B cell (primary cell): Measurements from ENCODE around the gene SPINK1. TPM values are rescaled to one million over a fixed set of nuclear protein-coding genes. Genes with fewer than 3 reads are reported as not detected.
"Not testable (repeated sequence)": the region's sequence is repeated elsewhere in the genome, so short reads cannot be mapped to it uniquely, and the experiment has no call there.

ENCODE experiments used
- ATAC-seq: fragments of 200-7000 bp; cut with Tn5 transposase; one replicate; pipeline ENCODE4 v1.10.0; 2021; ENCODE audit warnings: low read depth, mild to moderate bottlenecking, moderate number of reproducible peaks, moderate library complexity
- CTCF ChIA-PET: fragments of 350-600 bp; sonication (Branson Sonifier 250); formaldehyde crosslinking; loops from one replicate; lab custom pipeline; 2021; ENCODE audit warnings: antibody characterized with exemption, inconsistent platforms; lab: Charles Lee
- POLR2A ChIA-PET: fragments of 350-600 bp; sonication (Branson Sonifier 250); formaldehyde crosslinking; loops from one replicate; lab custom pipeline; 2021; ENCODE audit warnings: antibody characterized with exemption; lab: Charles Lee
- DNase-seq: peaks from one replicate; pipeline ENCODE4 v3.0.0; 2013
- H2AFZ ChIP-seq: 2 replicates; pipeline ENCODE4 v1.6.1; 2012; ENCODE audit warnings: mild to moderate bottlenecking, low read depth, low read length; ENCODE audit not compliant: insufficient read depth, poor library complexity, severe bottlenecking
- H3K27ac ChIP-seq, 2 donors: 1 replicate in 1 of 2; 2 replicates in 1 of 2; pipeline ENCODE4 v1.5.1; 2012 to 2013; ENCODE audit warnings: low read length in 2 of 2, mild to moderate bottlenecking in 2 of 2, moderate library complexity in 1 of 2
- H3K27me3 ChIP-seq, 4 experiments: fragments of 200-600 bp in 1 of 4; sonication (generic) in 1 of 4; replicated peaks in 1 of 4; 1 replicate in 2 of 4; 2 replicates in 2 of 4; pipeline versions ENCODE4 v1.6.1 to v1.7.0; 2013 to 2016; ENCODE audit warnings: low read length in 3 of 4, mild to moderate bottlenecking in 2 of 4, mixed read lengths in 1 of 4, moderate library complexity in 1 of 4; ENCODE audit not compliant: insufficient read depth in 4 of 4, control insufficient read depth in 3 of 4; ENCODE audit errors: control extremely low read depth in 1 of 4
- H3K36me3 ChIP-seq, 2 experiments: replicated peaks in 1 of 2; 1 replicate in 1 of 2; 2 replicates in 1 of 2; pipeline versions ENCODE4 v1.6.1 to v1.7.1; 2013; ENCODE audit warnings: low read length in 1 of 2; ENCODE audit not compliant: insufficient read depth in 2 of 2, control insufficient read depth in 1 of 2; ENCODE audit errors: control extremely low read depth in 1 of 2, extremely low read depth in 1 of 2
- H3K4me1 ChIP-seq, 2 donors: fragments of 200-600 bp in 1 of 2; sonication (generic) in 1 of 2; 1 replicate in 1 of 2; 2 replicates in 1 of 2; pipeline versions ENCODE4 v1.5.1 to v1.6.1; 2013 to 2017; ENCODE audit warnings: low read length in 2 of 2; ENCODE audit not compliant: control insufficient read depth in 2 of 2, insufficient read depth in 2 of 2
- H3K4me2 ChIP-seq: replicated peaks from 2 replicates; pipeline ENCODE3; 2012; ENCODE audit warnings: mild to moderate bottlenecking, low read depth, low read length; ENCODE audit not compliant: poor library complexity, severe bottlenecking
- H3K4me3 ChIP-seq, 5 experiments: fragments of 200-600 bp in 1 of 5; sonication (generic) in 1 of 5; 1 replicate in 3 of 5; 2 replicates in 2 of 5; pipeline versions ENCODE4 v1.5.1 to v1.7.0; 2011 to 2016; ENCODE audit warnings: low read length in 4 of 5, mild to moderate bottlenecking in 4 of 5, low read depth in 2 of 5, control low read depth in 1 of 5, moderate library complexity in 1 of 5; ENCODE audit not compliant: insufficient read depth in 1 of 5; ENCODE audit errors: control extremely low read depth in 1 of 5, extremely low read depth in 1 of 5
- H3K79me2 ChIP-seq: fragments of 200-600 bp; sonication (generic); one replicate; pipeline ENCODE4 v1.6.0; 2016; ENCODE audit warnings: low read length; ENCODE audit not compliant: control insufficient read depth, insufficient read depth
- H3K9ac ChIP-seq: fragments of 200-600 bp; sonication (generic); 2 replicates; pipeline ENCODE4 v1.6.1; 2017; ENCODE audit warnings: mild to moderate bottlenecking, low read length, moderate library complexity
- H3K9me3 ChIP-seq, 3 donors: one replicate each; pipeline versions ENCODE4 v1.6.1 to v1.7.1; 2013; ENCODE audit warnings: low read length in 2 of 3; ENCODE audit not compliant: control insufficient read depth in 2 of 3, insufficient read depth in 1 of 3; ENCODE audit errors: control extremely low read depth in 1 of 3
- H4K20me1 ChIP-seq: 2 replicates; pipeline ENCODE4 v1.6.0; 2012; ENCODE audit warnings: mild to moderate bottlenecking, low read length; ENCODE audit not compliant: insufficient read depth, control insufficient read depth, poor library complexity, severe bottlenecking
- H3K27ac Mint-ChIP-seq: one replicate; pipeline ENCODE4 v1.8.0; 2021; ENCODE audit warnings: mixed read lengths
- H3K27me3 Mint-ChIP-seq: one replicate; pipeline ENCODE4 v1.8.0; 2021; ENCODE audit warnings: mixed read lengths
- H3K4me1 Mint-ChIP-seq: one replicate; pipeline ENCODE4 v1.8.0; 2021; ENCODE audit warnings: mixed read lengths
- H3K4me3 Mint-ChIP-seq: one replicate; pipeline ENCODE4 v1.8.0; 2021; ENCODE audit warnings: mixed read lengths
- H3K9me3 Mint-ChIP-seq: one replicate; pipeline ENCODE4 v1.8.0; 2022; ENCODE audit warnings: mixed read lengths; ENCODE audit not compliant: insufficient read depth
- CTCF ChIP-seq: fragments of 200-600 bp; IDR thresholded peaks from one replicate; pipeline ENCODE4 v1.8.0; 2022; ENCODE audit warnings: antibody characterized with exemption, mild to moderate bottlenecking
- EZH2 ChIP-seq: IDR thresholded peaks from 2 replicates; pipeline ENCODE4 v1.6.1; 2012; ENCODE audit warnings: borderline replicate concordance, low read depth, mild to moderate bottlenecking, moderate library complexity, low read length; ENCODE audit not compliant: insufficient read depth, poor library complexity, severe bottlenecking
- WGBS: methylation state at CpG from one replicate; pipeline ENCODE4 v1.1.5; 2013; ENCODE audit warnings: missing lambda C conversion rate; ENCODE audit not compliant: insufficient coverage; 5-methylcytosine and 5-hydroxymethylcytosine counted together
- intact Hi-C: fragments of 100-400 bp; cut with micrococcal nuclease; formaldehyde crosslinking; loops from one replicate; pipeline ENCODE4 v1.10.0; 2022
- polyA plus RNA-seq: library from polyadenylated mRNA; depleted of rRNA; stranded (reverse); fragments of >200 nt; gene quantifications from 2 replicates; pipeline ENCODE4 v1.2.3, GENCODE V29; 2012
- total RNA-seq, 2 donors: library from RNA; stranded (reverse); fragments of 120-200 nt in 1 of 2; gene quantifications; 1 replicate in 1 of 2; 2 replicates in 1 of 2; pipeline versions ENCODE4 v1.2.3 to v1.2.4, GENCODE V29; 2013 to 2022

Gene SPINK1
- total and polyA plus RNA-seq, 2 donors (not counting 1 experiment from before 2014, with no cell fraction given), result not detected

- H3K9me3 Mint-ChIP-seq, result no peaks in the 10 kb centered on the region
- WGBS, result 49% methylated on average over 3 of the region's 3 CpGs
- Histone ChIP-seq H3K4me2 (peak overlapping the region; percentile 35), H4K20me1 (no peaks in the 10 kb centered on the region), H3K9me3 (peaks cover 0 to 10% (median 4%) of the 10 kb centered on the region in 3 donors), H3K4me3 (no peak overlapping the region), H3K79me2 (no peaks in the 10 kb centered on the region), H3K27ac (no peak overlapping the region), H2AFZ (no peak overlapping the region), H3K4me1 (peaks cover 17% of the 10 kb centered on the region in 2 donors), H3K27me3 (peaks cover 0 to 17% (median 9%) of the 10 kb centered on the region in 4 experiments), H3K9ac (no peak overlapping the region), H3K36me3 (no peaks in the 10 kb centered on the region)
- intact Hi-C loops, result no loop called here
- ChIA-PET CTCF (interaction anchor here (0.7 to 2.9 kb wide), 4 partner anchors 15 to 22 kb away, joined by 3 to 10 read pairs (median 5); partner anchors contain the start of gene JAKMIP2), POLR2A (interaction anchor here (0.6 to 0.8 kb wide), 3 partner anchors 22 to 1213 kb away, joined by 3 to 4 read pairs (median 4); partner anchors contain the start of gene JAKMIP2)
- ATAC-seq, result no peak
- TF ChIP-seq CTCF (no peak), EZH2 (no peak)
- H3K4me1 Mint-ChIP-seq, result peaks cover 20% of the 10 kb centered on the region
- H3K27ac Mint-ChIP-seq, result no peak overlapping the region
- H3K27me3 Mint-ChIP-seq, result peaks cover 29% of the 10 kb centered on the region
- DNase-seq, result no peak
- no peak overlapping the region for H3K4me3 Mint-ChIP-seq
These were observed 27.1 kb downstream of the SPINK1 start for GRCh38 chr5:147804334-147804733.

- intact Hi-C loops, result no loop called here
- peaks cover 17% of the 10 kb centered on the region in 2 donors for H3K4me1 ChIP-seq
- CTCF ChIA-PET, result interaction anchor here (1.0 to 2.9 kb wide), 2 partner anchors 19 to 20 kb away, joined by 3 to 7 read pairs; no protein-coding TSS in a partner anchor
- no peak overlapping the region for H2AFZ ChIP-seq
- no peaks in the 10 kb centered on the region for H3K36me3 ChIP-seq
- H3K9me3 ChIP-seq, result peaks cover 0 to 10% (median 4%) of the 10 kb centered on the region in 3 donors
- H3K79me2 ChIP-seq, result no peaks in the 10 kb centered on the region
- WGBS, result no CpG with 5 or more reads among the region's 1 CpG
- no peak overlapping the region for H3K27ac Mint-ChIP-seq
- no peak for TF ChIP-seq EZH2
- no peak for TF ChIP-seq CTCF
- peaks cover 29% of the 10 kb centered on the region for H3K27me3 Mint-ChIP-seq
- no peaks in the 10 kb centered on the region for H4K20me1 ChIP-seq
- POLR2A ChIA-PET, result no interaction called here
- peaks cover 20% of the 10 kb centered on the region for H3K4me1 Mint-ChIP-seq
- ATAC-seq (no peak), DNase-seq (no peak)
- peaks cover 0 to 17% (median 9%) of the 10 kb centered on the region in 4 experiments for H3K27me3 ChIP-seq
- no peak overlapping the region for H3K4me3 ChIP-seq
- no peaks in the 10 kb centered on the region for H3K9me3 Mint-ChIP-seq
- H3K27ac ChIP-seq, result no peak overlapping the region
- no peak overlapping the region for H3K4me2 ChIP-seq
- H3K9ac ChIP-seq, result no peak overlapping the region
- no peak overlapping the region for H3K4me3 Mint-ChIP-seq
These were observed 27.5 kb downstream of the SPINK1 start for GRCh38 chr5:147803926-147804325.

GRCh38 chr5:147803161-147803560, 28.3 kb downstream of the SPINK1 start:
- CTCF ChIA-PET, result interaction anchor here (1.0 kb wide), 1 partner anchor 21 kb away, joined by 3 read pairs; no protein-coding TSS in a partner anchor
- POLR2A ChIA-PET, intact Hi-C loops, H3K4me2 ChIP-seq, ATAC-seq, H3K27ac ChIP-seq, H3K36me3 ChIP-seq, H3K79me2 ChIP-seq, H3K4me3 ChIP-seq, H2AFZ ChIP-seq, H3K9me3 ChIP-seq, H3K27ac Mint-ChIP-seq, H3K4me3 Mint-ChIP-seq, H3K9ac ChIP-seq, H4K20me1 ChIP-seq, H3K9me3 Mint-ChIP-seq, DNase-seq: not testable (repeated sequence)
- Mint-ChIP-seq H3K27me3 (peaks cover 34% of the 10 kb centered on the region), H3K4me1 (peaks cover 20% of the 10 kb centered on the region)
- Histone ChIP-seq H3K27me3 (peaks cover 0 to 17% (median 9%) of the 10 kb centered on the region in 4 experiments), H3K4me1 (peaks cover 17% of the 10 kb centered on the region in 2 donors)
- 39% methylated on average over 3 of the region's 3 CpGs for whole genome bisulfite sequencing
